NCI-H2107 treated with DMSO at 0.1 percent for 48 hours (cell line): ENCODE measurements around the gene RIC8A.
A peak's percentile ranks its signal among the peaks of the same experiment; 100 is the strongest.

Source experiments
- DNase-seq: peaks from one replicate; lab custom pipeline; 2025; ENCODE audit not compliant: unreplicated experiment; lab: John Stamatoyannopoulos, UW

RIC8A gene

GRCh38 chr11:203945-204586 lies 3.4 kb upstream of the RIC8A start:
- DNase-seq, result no peak

GRCh38 chr11:204587-205109 lies 2.9 kb upstream of the RIC8A start:
- DNase-seq, result no peak

- DNase-seq, result no peak
Measured at GRCh38 chr11:205221-206001, 2.1 kb upstream of the RIC8A start.

GRCh38 chr11:206002-206384 lies 1.5 kb upstream of the RIC8A start:
- DNase-seq, result no peak

GRCh38 chr11:206526-207207 lies 841 bp upstream of the RIC8A start:
- DNase-seq, result no peak

GRCh38 chr11:207863-208180 lies 314 bp downstream of the RIC8A start:
- DNase-seq, result no peak

GRCh38 chr11:208181-208916 lies 841 bp downstream of the RIC8A start:
- DNase-seq, result peak; percentile 3

GRCh38 chr11:208917-209260 lies 1.4 kb downstream of the RIC8A start:
- DNase-seq, result no peak

GRCh38 chr11:209275-210121 lies 2.0 kb downstream of the RIC8A start:
- no peak for DNase-seq

- no peak for DNase-seq
Measured at GRCh38 chr11:210122-210802, 2.8 kb downstream of the RIC8A start.

GRCh38 chr11:210803-211180 lies 3.3 kb downstream of the RIC8A start:
- no peak for DNase-seq

- DNase-seq, result no peak
Measured at GRCh38 chr11:211295-211694, 3.8 kb downstream of the RIC8A start.

- no peak for DNase-seq
Measured at GRCh38 chr11:211741-212140, 4.2 kb downstream of the RIC8A start.

GRCh38 chr11:212150-213100 lies 4.9 kb downstream of the RIC8A start:
- DNase-seq, result no peak

- DNase-seq, result no peak
Measured at GRCh38 chr11:213111-213510, 5.6 kb downstream of the RIC8A start.

GRCh38 chr11:214083-214482 lies 6.6 kb downstream of the RIC8A start:
- DNase-seq, result no peak

GRCh38 chr11:215581-216037 lies 8.1 kb downstream of the RIC8A start:
- peak; percentile 79 for DNase-seq

- no peak for DNase-seq
Measured at GRCh38 chr11:216081-216974, 8.8 kb downstream of the RIC8A start.
